Measurements from ENCODE around the gene MRPL1. TPM values are rescaled to one million over a fixed set of nuclear protein-coding genes. Genes with fewer than 3 reads are reported as not detected.

Gene MRPL1
- total and polyA plus RNA-seq, 7 experiments from 2014 or later: 13.0 to 37.9 (median 25.7) TPM

DNA sequence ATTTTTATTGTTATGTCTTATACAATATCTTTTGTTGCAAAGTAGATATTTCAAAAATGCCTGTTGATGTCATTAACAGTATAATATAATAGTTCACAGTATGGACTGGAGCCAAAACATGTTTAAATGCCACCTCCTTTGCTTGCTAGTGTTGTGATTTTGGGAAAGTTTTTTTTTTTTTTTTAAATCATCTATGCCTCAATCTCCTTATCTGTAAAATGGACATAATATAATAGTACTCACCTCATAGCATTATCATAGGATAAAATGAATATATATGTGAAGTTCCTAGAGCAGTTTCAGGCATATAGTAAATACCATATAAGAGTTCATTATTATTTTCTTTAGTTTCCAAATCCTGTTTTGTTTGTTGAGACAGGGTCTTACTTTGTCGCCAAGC lies 18.3 kb upstream of the MRPL1 start:
- Mint-ChIP-seq H3K36me3 (no peaks in the 10 kb centered on the region), H3K4me1 (peaks cover 0 to 24% (median 11%) of the 10 kb centered on the region in 7 donors), H3K4me3 (no peak overlapping the region), H3K27ac (peak overlapping the region in 2 of 9 donors; percentile 0 to 55), H3K9me3 (peaks cover 0 to 4% (median 0%) of the 10 kb centered on the region in 11 donors), H3K27me3 (no peaks in the 10 kb centered on the region)
- no peaks in the 10 kb centered on the region for H3K4me1 ChIP-seq (ENCODE audit: control insufficient read depth in 2 of 2, insufficient read depth in 2 of 2, low read length in 2 of 2)
- no peak for DNase-seq
- no peak overlapping the region for H3K4me3 ChIP-seq (ENCODE audit: low read length)
- H3K9me3 ChIP-seq (ENCODE audit: control insufficient read depth in 2 of 3, low read length in 3 of 3): no peaks in the 10 kb centered on the region
- CTCF ChIA-PET: no interaction called here
- no peak overlapping the region for H3K27ac ChIP-seq (ENCODE audit: low read depth, low read length)
- no peaks in the 10 kb centered on the region for H3K36me3 ChIP-seq (ENCODE audit: control insufficient read depth in 2 of 3, insufficient read depth in 3 of 3, low read length in 3 of 3)
- no peaks in the 10 kb centered on the region for H3K27me3 ChIP-seq (ENCODE audit: control insufficient read depth in 2 of 2, insufficient read depth in 2 of 2, low read length in 2 of 2)
- POLR2A ChIA-PET: interaction anchor here (1.3 to 1.8 kb wide), 3 partner anchors 9 to 23 kb away, joined by 3 to 4 read pairs (median 4); partner anchors contain the start of gene MRPL1
- no peak for ATAC-seq
- intact Hi-C loops (cut with micrococcal nuclease): no loop called here

DNA sequence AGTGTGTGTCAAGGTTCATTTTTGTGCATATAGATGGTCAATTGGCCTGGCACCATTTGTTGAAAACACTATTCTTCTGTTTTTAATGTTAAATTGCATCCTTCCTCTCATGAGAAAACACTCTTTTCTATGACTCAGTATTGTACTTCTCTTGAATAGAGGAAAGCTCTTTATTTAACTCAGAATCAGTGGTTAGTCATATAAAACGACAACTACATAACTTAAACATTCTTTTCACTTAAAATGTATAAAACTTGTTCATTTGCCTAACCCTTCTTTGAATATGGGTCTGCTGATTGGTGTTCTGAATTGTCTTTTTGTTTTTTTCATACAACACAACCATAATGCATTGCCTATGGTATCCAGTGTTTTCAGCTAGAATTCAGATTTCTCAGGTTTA lies 17.2 kb upstream of the MRPL1 start:
- ATAC-seq (no peak), DNase-seq (no peak)
- Histone ChIP-seq H3K27ac (ENCODE audit: low read depth, low read length) (no peak overlapping the region), H3K27me3 (ENCODE audit: control insufficient read depth in 2 of 2, insufficient read depth in 2 of 2, low read length in 2 of 2) (no peaks in the 10 kb centered on the region), H3K9me3 (ENCODE audit: control insufficient read depth in 2 of 3, low read length in 3 of 3) (no peaks in the 10 kb centered on the region), H3K4me3 (ENCODE audit: low read length) (no peak overlapping the region), H3K36me3 (ENCODE audit: control insufficient read depth in 2 of 3, insufficient read depth in 3 of 3, low read length in 3 of 3) (no peaks in the 10 kb centered on the region), H3K4me1 (ENCODE audit: control insufficient read depth in 2 of 2, insufficient read depth in 2 of 2, low read length in 2 of 2) (no peaks in the 10 kb centered on the region)
- Mint-ChIP-seq H3K9me3 (peaks cover 0 to 4% (median 0%) of the 10 kb centered on the region in 11 donors), H3K4me1 (peaks cover 0 to 24% (median 10%) of the 10 kb centered on the region in 7 donors), H3K4me3 (no peak overlapping the region), H3K27me3 (no peaks in the 10 kb centered on the region), H3K27ac (peak overlapping the region in 2 of 9 donors; percentile 1 to 21), H3K36me3 (no peaks in the 10 kb centered on the region)
- intact Hi-C loops (cut with micrococcal nuclease): no loop called here
- CTCF ChIA-PET: no interaction called here
- POLR2A ChIA-PET: interaction anchor here (0.7 to 1.2 kb wide), 4 partner anchors 9 to 27 kb away, joined by 3 to 4 read pairs (median 4); no protein-coding TSS in a partner anchor

- no peaks in the 10 kb centered on the region for H3K36me3 Mint-ChIP-seq
- peaks cover 0 to 24% (median 10%) of the 10 kb centered on the region in 7 donors for H3K4me1 Mint-ChIP-seq
- peak overlapping the region in 1 of 9 donors; percentile 21 for H3K27ac Mint-ChIP-seq
- intact Hi-C loops (cut with micrococcal nuclease): no loop called here
- no peak overlapping the region for H3K4me3 Mint-ChIP-seq
- DNase-seq (no peak), ATAC-seq (no peak)
- no peak overlapping the region for H3K4me3 ChIP-seq (ENCODE audit: low read length)
- H3K9me3 ChIP-seq (ENCODE audit: control insufficient read depth in 2 of 3, low read length in 3 of 3): no peaks in the 10 kb centered on the region
- POLR2A ChIA-PET: interaction anchor here (1.1 to 1.3 kb wide), 3 partner anchors 12 to 28 kb away, joined by 3 to 4 read pairs (median 3); no protein-coding TSS in a partner anchor
- no peaks in the 10 kb centered on the region for H3K4me1 ChIP-seq (ENCODE audit: control insufficient read depth in 2 of 2, insufficient read depth in 2 of 2, low read length in 2 of 2)
- H3K27me3 Mint-ChIP-seq: no peaks in the 10 kb centered on the region
- no peak overlapping the region for H3K27ac ChIP-seq (ENCODE audit: low read depth, low read length)
- H3K36me3 ChIP-seq (ENCODE audit: control insufficient read depth in 2 of 3, insufficient read depth in 3 of 3, low read length in 3 of 3): no peaks in the 10 kb centered on the region
- CTCF ChIA-PET: no interaction called here
- no peaks in the 10 kb centered on the region for H3K27me3 ChIP-seq (ENCODE audit: control insufficient read depth in 2 of 2, insufficient read depth in 2 of 2, low read length in 2 of 2)
- H3K9me3 Mint-ChIP-seq: peaks cover 0 to 4% (median 0%) of the 10 kb centered on the region in 11 donors
Measured at GRCh38 chr4:77845929-77846328, 16.7 kb upstream of the MRPL1 start.

GRCh38 chr4:77848508-77848907 lies 14.1 kb upstream of the MRPL1 start:
- no peaks in the 10 kb centered on the region for H3K27me3 Mint-ChIP-seq
- H3K9me3 Mint-ChIP-seq: peaks cover 0 to 4% (median 0%) of the 10 kb centered on the region in 11 donors
- Histone ChIP-seq H3K4me3 (ENCODE audit: low read length) (no peak overlapping the region), H3K27me3 (ENCODE audit: control insufficient read depth in 2 of 2, insufficient read depth in 2 of 2, low read length in 2 of 2) (no peaks in the 10 kb centered on the region), H3K36me3 (ENCODE audit: control insufficient read depth in 2 of 3, insufficient read depth in 3 of 3, low read length in 3 of 3) (no peaks in the 10 kb centered on the region), H3K27ac (ENCODE audit: low read depth, low read length) (no peak overlapping the region), H3K9me3 (ENCODE audit: control insufficient read depth in 2 of 3, low read length in 3 of 3) (no peaks in the 10 kb centered on the region), H3K4me1 (ENCODE audit: control insufficient read depth in 2 of 2, insufficient read depth in 2 of 2, low read length in 2 of 2) (peaks cover 15 to 22% of the 10 kb centered on the region in 2 donors)
- ATAC-seq: no peak
- H3K36me3 Mint-ChIP-seq: no peaks in the 10 kb centered on the region
- no peak overlapping the region for H3K4me3 Mint-ChIP-seq
- ChIA-PET POLR2A (interaction anchor here (0.7 to 9.2 kb wide), 3 partner anchors 11 to 29 kb away, joined by 3 to 122 read pairs (median 4); no protein-coding TSS in a partner anchor), CTCF (interaction anchor here (1.1 kb wide), 1 partner anchor 12 kb away, joined by 3 read pairs; no protein-coding TSS in a partner anchor)
- DNase-seq: no peak
- H3K27ac Mint-ChIP-seq: no peak overlapping the region
- peaks cover 11 to 37% (median 27%) of the 10 kb centered on the region in 7 donors for H3K4me1 Mint-ChIP-seq
- intact Hi-C loops (cut with micrococcal nuclease): loop anchor here in 1 of 2 donors (1.0 kb wide), 1 partner anchor 21 kb away; no protein-coding TSS in a partner anchor

GRCh38 chr4:77849278-77849965 lies 13.2 kb upstream of the MRPL1 start:
- Mint-ChIP-seq H3K9me3 (peaks cover 0 to 4% (median 0%) of the 10 kb centered on the region in 11 donors), H3K36me3 (peaks cover 0 to 1% (median 0%) of the 10 kb centered on the region in 5 donors), H3K27me3 (no peaks in the 10 kb centered on the region), H3K4me1 (peaks cover 21 to 39% (median 33%) of the 10 kb centered on the region in 7 donors), H3K4me3 (no peak overlapping the region), H3K27ac (peak overlapping the region in 1 of 9 donors; percentile 71)
- no peak for ATAC-seq
- DNase-seq: no peak
- CTCF ChIA-PET: interaction anchor here (0.9 to 1.4 kb wide), 2 partner anchors 10 to 22 kb away, joined by 3 to 4 read pairs; no protein-coding TSS in a partner anchor
- no peaks in the 10 kb centered on the region for H3K9me3 ChIP-seq (ENCODE audit: control insufficient read depth in 2 of 3, low read length in 3 of 3)
- H3K27ac ChIP-seq (ENCODE audit: low read depth, low read length): no peak overlapping the region
- no peaks in the 10 kb centered on the region for H3K27me3 ChIP-seq (ENCODE audit: control insufficient read depth in 2 of 2, insufficient read depth in 2 of 2, low read length in 2 of 2)
- no peak overlapping the region for H3K4me3 ChIP-seq (ENCODE audit: low read length)
- peaks cover 23 to 31% of the 10 kb centered on the region in 2 donors for H3K4me1 ChIP-seq (ENCODE audit: control insufficient read depth in 2 of 2, insufficient read depth in 2 of 2, low read length in 2 of 2)
- intact Hi-C loops (cut with micrococcal nuclease): no loop called here
- no peaks in the 10 kb centered on the region for H3K36me3 ChIP-seq (ENCODE audit: control insufficient read depth in 2 of 3, insufficient read depth in 3 of 3, low read length in 3 of 3)
- POLR2A ChIA-PET: interaction anchor here (0.7 to 9.2 kb wide), 7 partner anchors 10 to 138 kb away, joined by 3 to 122 read pairs (median 4); partner anchors contain the start of gene MRPL1

DNA sequence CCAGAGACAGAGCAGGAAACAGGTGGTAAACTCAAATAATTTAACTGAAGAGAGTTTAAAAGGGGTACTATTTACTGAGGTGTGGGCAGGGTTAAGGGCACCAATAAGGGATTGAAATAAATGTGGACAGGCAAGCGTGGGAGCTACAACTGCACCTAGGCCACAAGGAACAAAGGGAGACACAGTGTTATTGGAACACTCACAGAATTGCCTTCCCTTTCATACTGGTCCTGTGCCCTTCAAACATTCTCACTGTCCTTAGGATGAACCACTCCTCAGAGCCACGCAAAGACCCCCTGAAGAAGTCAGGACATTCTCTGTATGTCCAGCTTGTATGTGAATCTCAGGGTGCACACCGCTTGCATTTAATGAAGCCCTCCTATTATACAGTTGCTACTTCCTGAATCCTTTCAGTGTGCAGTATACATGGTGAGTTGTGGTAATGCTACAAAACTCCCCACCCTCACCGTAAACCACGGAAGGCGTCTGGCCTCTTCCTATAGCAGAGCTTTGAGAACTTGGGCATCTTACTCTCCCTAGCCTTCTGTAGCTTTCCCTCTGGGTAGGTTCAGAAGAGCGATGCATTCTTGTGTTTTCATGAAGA lies 9.6 kb upstream of the MRPL1 start:
- peaks cover 0 to 1% (median 0%) of the 10 kb centered on the region in 5 donors for H3K36me3 Mint-ChIP-seq
- H3K4me1 Mint-ChIP-seq: peaks cover 45 to 62% (median 60%) of the 10 kb centered on the region in 7 donors
- DNase-seq (peak; percentile 22 to 79 (median 70)), ATAC-seq (peak; percentile 91)
- Histone ChIP-seq H3K27me3 (ENCODE audit: control insufficient read depth in 2 of 2, insufficient read depth in 2 of 2, low read length in 2 of 2) (no peaks in the 10 kb centered on the region), H3K9me3 (ENCODE audit: control insufficient read depth in 2 of 3, low read length in 3 of 3) (no peaks in the 10 kb centered on the region), H3K27ac (ENCODE audit: low read depth, low read length) (peak overlapping the region; percentile 77), H3K36me3 (ENCODE audit: control insufficient read depth in 2 of 3, insufficient read depth in 3 of 3, low read length in 3 of 3) (no peaks in the 10 kb centered on the region), H3K4me1 (ENCODE audit: control insufficient read depth in 2 of 2, insufficient read depth in 2 of 2, low read length in 2 of 2) (peaks cover 53 to 57% of the 10 kb centered on the region in 2 donors), H3K4me3 (ENCODE audit: low read length) (peak overlapping the region; percentile 50)
- intact Hi-C loops (cut with micrococcal nuclease): loop anchor here (1.0 to 5.0 kb wide), 4 partner anchors 10 to 924 kb away; partner anchors contain the start of gene BMP2K (in 1 of the 2)
- ChIA-PET CTCF (interaction anchor here (0.5 to 1.8 kb wide), 8 partner anchors 9 to 53 kb away, joined by 3 to 15 read pairs (median 4); partner anchors contain the start of gene MRPL1), POLR2A (interaction anchor here (1.0 to 9.2 kb wide), 7 partner anchors 10 to 52 kb away, joined by 3 to 137 read pairs (median 7); partner anchors contain the start of genes CNOT6L and MRPL1)
- H3K27me3 Mint-ChIP-seq: no peaks in the 10 kb centered on the region
- peak overlapping the region; percentile 95 to 100 (median 98) for H3K27ac Mint-ChIP-seq
- H3K4me3 Mint-ChIP-seq: peak overlapping the region; percentile 72 to 93 (median 80)
- peaks cover 0 to 2% (median 0%) of the 10 kb centered on the region in 11 donors for H3K9me3 Mint-ChIP-seq

Measured in naive thymus-derived CD4-positive, alpha-beta T cell (primary cell).